ENCODE results near the gene PRKAG2.

Gene PRKAG2

DNA sequence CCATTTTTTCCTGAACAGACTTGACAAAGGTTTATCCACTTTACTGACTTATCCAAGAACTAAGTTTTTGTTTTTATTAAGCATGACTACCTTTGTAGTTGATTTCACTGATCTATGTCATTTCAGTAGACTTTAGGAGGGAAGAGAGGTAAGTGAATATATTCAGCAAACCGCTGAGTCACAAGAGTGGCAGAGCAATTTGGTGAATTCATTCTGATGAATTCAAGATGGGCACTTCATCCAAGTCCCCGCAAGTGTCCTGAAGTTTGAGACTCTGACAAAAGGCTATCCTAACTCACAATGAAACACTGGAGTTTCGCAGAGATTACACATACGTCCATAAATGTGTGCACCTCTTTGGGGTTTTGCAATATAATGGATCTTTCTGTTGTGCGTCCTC lies 255.0 kb downstream of the PRKAG2 start:
- DNase-seq (ENCODE audit: low spot score): no peak

DNA sequence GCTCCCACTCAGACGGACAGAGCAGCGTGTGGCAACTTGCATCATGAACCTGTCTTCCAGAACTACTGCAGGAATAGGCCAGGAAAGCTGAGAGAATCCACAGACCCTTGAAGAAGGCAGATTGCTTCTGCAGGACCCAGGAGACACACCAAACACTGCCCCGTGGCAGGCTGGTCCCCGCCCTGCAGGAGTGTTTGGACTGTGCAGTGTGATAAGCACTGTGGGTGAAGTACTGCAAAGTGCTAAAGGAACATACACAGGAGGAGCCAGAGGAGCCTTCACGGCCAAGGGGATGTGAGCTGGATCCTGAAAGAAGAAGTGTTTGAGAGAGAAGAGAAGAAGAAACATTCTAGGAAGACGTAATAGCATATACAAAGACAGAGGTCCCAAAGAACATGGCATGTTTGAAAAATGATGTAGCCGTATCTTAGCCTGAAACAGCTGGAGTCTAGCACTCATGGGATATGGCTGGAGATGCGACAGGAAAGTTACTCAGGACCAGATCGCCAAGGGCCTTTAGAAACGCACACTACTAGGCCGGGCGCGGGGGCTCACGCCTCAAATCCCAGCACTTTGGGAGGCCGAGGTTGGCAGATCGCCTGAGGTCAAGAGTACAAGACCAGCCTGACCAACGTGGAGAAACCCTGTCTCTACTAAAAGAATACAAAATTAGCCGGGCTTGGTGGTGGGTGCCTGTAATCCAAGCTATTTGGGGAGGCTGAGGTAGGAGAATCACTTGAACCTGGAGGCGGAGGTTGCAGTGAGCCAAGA lies 260.3 kb downstream of the PRKAG2 start:
- no peak for DNase-seq (ENCODE audit: low spot score)

DNA sequence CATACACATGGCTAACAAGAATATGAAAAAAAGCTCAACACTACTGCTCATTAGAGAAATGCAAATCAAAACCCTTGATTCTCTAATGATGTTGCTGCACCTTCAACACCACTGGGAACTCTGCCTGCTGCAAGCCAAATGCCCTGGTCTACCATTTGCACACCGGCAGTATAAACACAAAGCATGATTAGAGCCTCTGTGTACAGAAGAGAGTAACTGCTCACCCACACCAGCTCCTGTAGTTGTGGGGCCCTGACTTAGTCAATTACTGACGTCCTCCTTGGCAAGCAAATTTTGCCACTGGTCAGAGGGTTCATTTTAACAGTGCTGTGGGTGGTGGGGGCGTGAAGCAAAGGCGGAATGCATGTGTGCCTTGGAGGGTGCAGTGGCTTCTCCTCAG lies 261.1 kb downstream of the PRKAG2 start:
- no peak for DNase-seq (ENCODE audit: low spot score)

DNA sequence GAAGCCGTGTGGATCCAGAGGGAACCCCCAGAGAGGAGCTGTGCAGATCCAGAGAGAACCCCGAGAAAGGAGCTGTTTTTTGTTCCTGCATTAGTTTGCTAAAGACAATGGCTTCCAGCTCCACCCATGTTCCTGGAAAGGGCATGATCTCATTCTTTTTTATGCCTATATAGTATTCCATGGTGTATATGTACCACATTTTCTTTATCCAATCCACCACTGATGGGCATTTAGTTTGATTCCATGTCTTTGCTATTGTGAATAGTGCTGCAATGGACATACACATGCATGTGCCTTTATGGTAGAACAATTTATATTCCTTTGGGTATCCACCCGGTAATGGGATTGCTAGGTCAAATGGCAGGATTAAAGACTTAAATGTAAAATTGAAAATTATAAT lies 261.9 kb downstream of the PRKAG2 start:
- no peak for DNase-seq (ENCODE audit: low spot score)

DNA sequence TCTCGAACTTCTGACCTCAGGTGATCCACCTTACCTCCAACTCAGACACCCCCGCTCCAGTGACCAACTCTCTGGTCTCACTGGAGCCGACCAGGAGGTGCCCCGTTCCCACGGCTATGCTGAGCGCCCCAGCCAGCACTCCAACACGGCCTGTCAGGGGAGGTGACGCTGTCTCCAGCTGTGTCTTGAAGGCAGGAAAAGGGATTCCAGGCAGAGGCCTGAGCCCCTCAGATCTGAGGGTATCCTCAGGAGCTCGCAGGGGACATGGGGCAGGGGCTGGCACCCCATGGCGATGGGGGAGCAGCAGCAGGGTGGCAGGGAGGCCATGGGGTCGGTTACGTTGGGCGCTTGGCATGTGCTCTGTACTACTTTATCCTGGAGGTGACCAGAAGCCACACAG lies 262.9 kb downstream of the PRKAG2 start:
- no peak for DNase-seq (ENCODE audit: low spot score)

DNA sequence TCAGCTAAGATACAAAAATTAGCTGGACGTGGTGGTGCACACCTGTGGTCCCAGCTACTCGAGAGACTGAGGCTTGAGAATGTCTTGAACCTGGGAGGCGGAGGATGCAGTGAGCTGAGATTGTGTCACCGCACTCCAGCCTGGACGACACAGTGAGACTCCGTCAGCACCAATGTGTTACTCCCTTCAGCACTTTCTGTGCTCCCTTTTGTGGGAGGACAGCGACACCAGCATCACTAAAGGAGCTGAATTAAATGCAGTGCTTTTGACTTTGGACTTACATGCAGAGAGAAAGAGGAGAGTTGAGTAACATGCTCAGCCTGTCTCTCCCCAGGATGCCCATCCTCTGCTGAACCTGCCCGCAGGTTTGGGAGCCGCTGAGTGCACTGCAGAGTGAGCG lies 265.0 kb downstream of the PRKAG2 start:
- no peak for DNase-seq (ENCODE audit: low spot score)

DNA sequence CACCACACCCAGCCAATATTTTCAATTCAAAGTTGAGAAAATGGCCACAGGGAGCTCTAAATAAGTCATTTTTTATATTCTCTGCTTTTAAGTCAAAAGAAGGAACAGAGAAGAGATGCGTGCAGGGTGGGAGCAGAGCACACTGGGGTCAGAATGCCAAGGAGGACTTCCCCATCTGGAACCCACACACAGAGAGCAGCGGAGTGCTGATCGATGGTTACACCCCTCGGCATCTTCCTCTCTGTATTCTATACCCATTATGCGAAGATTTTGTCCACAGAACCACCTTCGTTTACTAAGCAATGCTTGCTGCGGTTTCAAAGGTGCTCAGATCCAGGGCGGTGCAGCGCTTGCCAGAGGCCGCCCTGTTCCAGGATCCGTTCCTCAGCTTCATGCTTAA lies 265.9 kb downstream of the PRKAG2 start:
- no peak for DNase-seq (ENCODE audit: low spot score)

DNA sequence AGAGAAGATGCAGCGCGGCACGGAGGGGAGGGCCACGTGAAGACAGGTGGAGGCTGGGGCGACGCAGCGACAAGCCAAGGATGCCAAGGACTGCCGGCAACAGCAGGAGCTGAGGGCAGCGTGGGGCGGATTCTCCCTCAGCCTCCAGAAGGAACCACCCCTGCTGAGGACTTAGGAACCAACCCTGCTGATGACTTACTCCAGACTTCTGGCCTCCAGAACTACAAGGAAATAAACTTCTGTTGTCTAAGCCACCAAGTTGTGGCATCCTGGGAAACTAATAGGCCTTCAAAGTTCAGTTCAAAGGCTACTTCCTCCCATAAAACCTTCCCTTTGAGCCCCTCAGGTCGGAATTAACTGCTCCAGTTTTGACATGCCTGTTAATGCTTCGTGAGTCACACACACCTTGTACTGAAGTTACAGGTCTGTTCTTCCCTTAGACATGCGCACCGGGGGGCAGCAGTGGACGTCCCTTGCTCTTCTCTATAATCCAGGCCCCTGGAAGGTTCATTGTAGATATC lies 268.8 kb downstream of the PRKAG2 start:
- DNase-seq (ENCODE audit: low spot score): no peak

DNA sequence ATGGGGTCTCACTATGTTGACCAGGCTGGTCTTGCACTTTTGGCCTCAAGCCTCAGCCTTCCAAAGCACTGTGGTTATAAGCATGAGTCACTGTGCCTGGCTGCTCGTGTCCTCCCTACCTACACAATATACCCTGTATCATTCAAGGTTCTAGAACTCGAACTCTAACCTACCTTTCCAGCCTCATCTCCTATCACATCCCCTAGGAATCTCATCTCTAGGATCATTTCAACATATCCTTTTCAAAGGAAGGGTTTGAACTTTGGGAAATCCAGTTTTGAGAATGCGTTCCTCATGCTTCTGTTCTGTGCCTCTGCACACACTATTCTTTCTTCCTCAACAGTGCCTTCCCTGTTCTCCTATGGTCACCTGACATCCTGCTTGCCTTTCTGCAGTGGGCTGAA lies 269.4 kb downstream of the PRKAG2 start:
- DNase-seq (ENCODE audit: low spot score): no peak

DNA sequence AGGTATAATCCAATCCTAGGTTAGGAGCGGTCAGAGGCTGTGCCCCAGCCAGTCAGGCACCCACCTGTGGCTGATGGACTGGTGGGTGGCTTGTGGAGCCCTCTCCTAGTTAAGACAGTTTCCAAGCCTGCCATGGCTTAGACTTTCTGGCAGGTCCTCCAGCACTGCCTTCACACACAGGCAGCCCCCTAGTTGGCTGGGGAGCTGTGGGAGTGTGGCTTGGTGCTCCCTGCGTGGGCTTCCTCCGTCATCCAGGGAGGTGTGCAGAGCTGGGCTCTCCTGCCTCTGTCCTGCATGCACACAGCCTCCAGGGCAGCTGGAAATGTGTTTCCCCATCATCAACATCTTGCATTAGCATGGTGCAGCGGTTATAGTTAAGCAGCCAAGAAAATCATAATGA lies 273.0 kb downstream of the PRKAG2 start:
- DNase-seq (ENCODE audit: low spot score): no peak

DNA sequence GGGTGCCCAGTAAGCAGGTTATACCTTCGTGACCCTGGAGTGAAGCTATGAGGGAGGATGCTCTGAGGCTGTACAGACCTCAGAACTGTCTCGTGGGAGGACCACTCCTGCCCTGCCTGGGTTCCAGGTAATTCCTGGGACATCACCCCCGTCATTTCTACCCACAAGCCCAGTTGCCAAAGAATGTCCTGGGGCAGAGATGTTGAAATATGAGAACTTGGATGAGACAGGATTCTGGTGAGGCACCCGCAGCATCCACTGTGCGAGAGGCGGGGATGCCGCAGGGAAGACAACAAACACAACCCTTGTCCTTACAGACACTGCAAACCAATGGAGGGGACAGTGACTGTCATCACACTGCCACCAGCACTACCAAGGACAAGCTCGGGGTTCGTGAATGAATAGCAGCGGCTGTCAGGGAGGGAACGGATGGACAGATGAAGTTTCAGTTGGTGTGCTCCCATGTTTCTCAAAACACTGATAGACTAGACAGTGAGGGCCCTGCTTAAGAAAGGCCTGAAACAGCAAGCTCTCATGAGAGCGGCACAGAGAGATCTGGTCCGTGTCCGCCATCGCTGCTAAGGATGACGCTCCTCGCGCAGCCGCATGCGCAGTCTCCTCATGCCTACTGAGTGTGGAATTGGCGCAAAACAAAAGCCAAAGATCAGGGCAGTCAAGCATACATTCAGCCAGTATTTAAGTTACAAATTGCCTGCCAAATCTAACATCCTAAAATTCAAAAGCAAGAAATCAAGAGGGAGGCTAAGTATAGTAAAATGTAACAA lies 275.2 kb downstream of the PRKAG2 start:
- no peak for DNase-seq (ENCODE audit: low spot score)

DNA sequence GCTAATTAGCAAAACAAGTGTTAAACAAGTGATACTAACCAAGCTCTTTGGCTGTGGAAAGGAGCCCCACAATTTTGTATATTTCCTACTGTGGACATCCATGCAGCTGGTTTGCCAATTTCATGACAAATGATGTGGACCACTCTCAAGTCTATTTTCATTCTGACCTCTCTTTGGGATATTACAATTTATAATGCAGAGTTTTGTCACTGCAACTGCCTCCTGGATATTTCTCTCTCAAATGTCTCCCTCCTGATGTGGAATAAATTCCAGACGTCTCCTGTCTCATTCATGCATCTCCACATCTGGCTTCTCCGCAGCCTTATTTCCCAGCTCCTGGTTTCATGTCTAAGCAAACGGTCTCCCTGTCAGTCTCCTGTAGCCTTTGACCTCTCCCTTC lies 276.6 kb downstream of the PRKAG2 start:
- DNase-seq (ENCODE audit: low spot score): no peak

DNA sequence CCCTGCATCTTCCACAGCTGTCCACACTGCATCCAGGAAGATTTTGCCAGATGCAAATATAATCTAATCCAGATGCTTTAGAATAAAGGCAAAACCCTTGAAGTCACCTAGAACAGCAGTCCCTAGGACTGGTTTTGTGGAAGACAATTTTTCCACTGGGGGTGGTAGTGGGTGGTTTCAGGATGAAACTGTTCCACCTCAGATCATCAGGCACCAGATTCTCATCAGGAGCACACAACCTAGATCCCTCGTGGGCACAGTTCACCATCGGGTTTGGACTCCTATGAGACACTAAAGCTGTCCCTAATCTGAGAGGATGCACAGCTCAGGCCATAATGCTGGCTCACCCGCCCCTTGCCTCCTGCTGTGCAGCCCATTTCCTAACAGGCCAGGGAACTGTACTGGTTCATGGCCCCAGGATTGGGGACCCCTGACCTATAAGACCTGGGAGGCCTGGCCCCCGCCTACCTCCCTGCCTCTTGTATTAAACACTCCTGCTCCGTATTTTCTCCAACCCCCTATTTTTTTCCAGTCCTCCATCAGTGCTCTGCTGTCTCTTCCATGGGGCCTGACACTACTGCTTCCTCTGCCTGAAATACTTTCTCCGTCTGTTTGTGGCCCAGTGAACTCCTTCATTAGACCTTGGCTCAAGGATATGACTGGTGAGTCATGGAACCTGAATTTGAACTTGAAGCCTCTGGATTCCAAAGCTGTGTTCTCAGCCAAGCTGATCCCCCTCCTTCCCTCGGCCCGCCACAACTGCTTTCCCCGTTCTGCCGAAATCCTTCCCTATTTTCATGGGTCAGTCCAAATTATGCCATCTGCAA lies 277.3 kb downstream of the PRKAG2 start:
- DNase-seq (ENCODE audit: low spot score): peak; percentile 94

DNA sequence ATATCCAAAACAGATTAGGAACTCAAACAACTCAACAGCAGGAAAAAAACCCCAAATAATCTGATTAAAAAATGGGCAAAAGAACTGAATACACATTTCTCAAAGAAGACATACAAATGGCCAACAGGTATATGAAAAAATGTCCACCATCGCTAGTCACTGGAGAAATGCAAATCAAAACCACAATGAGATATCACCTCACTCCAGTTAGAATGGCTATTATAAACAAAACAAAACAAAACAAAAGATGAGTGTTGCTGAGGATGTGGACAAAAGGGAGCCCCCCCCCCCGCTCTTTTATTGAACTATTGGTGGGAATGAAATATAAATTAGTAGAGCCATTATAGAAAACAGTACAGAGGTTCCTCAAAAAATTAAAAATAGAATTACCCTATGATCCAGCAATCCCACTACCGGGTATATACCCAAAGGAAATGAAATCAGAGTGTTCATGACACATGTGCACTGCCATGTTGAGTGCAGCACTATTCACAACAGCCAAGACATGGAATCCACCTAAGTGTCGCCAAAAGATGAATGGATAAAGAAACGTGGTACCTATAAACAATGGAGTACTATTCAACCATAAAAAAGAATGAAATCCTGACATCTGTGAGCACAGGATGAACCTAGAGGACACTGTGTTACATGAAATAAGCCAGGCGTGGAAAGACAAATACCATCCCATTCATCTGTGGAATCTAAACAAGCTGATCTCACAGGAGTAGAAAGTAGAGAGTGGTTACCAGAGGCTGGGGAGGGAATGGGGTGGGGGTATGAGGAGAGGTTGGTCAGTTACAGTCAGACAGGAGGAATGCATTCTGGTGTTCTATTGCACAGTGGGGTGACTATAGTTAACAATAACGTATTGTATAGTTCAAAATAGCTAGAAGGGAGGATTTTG lies 279.1 kb downstream of the PRKAG2 start:
- DNase-seq (ENCODE audit: low spot score): no peak

DNA sequence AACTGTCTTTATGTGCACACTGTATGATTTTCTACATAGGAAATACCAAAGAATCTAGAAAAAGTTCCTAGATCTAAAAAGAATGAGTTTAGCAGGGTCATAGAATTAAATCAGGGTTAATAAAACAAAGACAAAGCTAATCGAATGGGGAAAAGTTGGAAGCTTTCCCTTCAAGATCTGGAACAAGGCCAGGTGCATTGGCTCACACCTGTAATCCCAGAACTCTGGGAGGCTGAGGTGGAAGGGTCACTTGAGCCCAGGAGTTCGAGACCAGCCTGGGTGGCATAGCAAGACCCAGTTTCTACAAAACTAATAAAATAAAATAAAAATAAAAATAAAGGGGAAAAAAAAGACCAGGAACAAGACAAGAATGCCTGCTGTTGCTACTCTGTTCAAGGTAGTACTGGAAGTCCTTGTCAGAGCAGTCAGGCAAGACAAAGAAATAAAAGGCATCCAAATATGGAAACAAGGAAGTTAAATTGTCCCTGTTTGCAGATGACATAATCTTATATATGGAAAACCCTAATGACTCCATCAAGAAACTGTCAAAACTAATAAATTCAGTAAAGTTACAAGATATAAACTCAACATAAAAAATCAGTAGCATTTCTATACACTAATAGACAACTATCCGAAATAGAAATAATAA lies 281.1 kb downstream of the PRKAG2 start:
- no peak for DNase-seq (ENCODE audit: low spot score)

DNA sequence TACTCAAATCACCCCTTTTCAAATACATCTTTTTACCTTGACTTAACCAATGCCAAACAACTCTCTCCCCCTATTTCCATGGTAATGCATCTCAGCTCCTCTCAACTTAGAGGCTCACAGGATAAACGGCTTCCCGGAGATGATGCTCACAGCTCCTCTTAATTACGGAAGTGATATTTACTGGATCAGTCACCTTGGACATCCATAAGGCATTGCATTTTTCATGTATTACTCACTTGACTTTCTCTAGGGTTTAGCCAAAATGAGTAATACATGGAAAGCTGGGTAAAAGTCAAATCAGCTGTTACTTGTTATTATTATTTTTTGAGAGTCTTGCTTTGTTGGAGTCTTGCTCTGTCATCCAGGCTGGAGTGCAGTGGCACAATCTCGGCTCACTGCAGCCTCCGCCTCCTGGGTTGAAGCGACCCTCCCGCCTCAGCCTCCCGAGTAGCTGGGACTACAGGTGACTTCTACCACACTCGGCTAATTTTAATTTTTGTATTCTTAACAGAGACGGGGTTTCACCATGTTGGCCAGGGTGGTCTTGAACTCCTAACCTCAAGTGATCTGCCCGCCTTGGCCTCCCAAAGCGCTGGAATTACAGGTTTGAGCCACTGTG lies 283.9 kb downstream of the PRKAG2 start:
- DNase-seq (ENCODE audit: low spot score): peak; percentile 98

DNA sequence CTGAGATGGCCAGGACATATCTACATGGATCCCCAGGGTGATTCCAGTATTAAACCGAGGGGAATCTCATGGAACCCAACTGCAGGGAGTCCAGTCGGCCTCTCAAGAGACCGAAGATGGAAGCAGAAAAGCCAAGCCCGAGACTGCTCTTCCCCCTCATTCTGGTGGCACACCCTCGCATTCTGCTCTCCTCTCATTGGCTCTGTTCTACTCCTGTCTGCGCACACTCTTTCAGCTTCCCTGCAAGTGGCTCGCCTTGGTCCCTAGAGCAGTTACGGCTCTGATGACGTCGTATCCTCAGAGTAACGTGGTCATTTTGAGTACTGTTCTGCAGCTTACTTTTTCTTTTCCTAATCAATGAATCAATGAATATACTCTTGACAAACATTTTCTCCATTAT lies 284.6 kb downstream of the PRKAG2 start:
- no peak for DNase-seq (ENCODE audit: low spot score)

DNA sequence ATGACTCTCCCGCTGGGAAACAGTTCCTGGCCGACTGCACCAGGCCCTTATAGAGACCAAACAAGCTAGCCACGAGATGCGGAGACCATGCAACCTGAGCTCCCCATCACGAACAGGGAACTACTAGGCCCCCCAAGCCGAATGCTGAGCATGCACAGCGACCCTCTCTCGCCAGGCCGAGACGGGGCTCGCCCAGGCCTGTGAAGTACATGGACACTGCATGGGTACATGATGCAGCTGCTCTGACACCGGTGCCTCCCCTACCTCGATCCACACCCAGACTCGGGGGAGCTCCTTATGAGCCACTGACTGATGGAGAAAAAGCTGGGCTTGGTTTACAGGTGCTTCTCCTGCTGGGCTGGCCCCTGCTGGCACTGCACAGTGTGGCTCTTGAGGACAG lies 285.0 kb downstream of the PRKAG2 start:
- no peak for DNase-seq (ENCODE audit: low spot score)

DNA sequence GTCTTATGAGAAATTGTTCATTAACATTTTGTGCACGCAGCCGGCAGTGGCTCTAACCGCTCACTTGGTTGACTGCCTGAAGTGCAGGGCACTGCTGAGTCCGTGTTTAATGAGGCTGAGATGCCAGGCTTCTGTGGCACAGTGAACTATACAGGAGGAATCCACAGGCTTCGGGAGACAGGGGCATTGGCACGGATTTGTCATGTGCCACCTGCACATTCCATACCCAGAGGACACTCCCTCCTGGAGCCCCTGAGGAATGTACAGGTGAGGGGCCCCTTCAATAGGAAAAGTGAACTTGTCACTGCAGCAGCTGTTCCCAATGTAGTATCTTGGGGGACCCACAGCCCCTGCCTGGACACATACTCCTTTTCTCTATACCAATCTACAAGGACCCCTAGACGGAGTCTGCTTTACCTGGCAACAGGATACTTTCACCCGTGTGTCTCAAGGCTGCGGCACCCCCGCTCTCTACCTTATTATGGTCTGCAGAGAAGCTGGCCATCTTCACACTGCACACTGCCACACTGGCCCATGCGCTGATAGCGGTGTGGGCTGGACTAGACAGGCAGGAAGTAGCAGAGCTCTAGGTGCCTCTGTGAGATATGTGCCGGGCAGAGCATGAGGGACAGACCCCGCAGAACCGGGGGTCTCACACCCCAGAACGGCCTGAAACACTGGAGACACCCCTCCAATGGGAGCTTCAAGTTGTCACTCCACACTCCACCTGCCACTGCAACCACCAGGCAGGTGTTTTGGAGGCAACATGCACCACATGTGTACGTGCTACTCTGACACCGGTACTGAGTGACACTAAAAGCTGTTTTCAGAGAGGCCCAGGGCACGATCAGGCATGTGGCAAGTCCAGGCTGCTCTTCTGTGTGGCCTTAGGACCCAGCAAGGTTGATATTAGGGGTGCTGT lies 285.8 kb downstream of the PRKAG2 start:
- no peak for DNase-seq (ENCODE audit: low spot score)

Measured in RKO (cell line).